HEK293 (cell line): ENCODE measurements around the gene EEF1AKMT2.
A peak's percentile ranks its signal among the peaks of the same experiment; 100 is the strongest.

Source experiments
- CTCF ChIA-PET: fragments of 350-600 bp; formaldehyde crosslinking; extraction: SDS; loops from one replicate; lab custom pipeline; 2021; ENCODE audit warnings: antibody characterized with exemption; lab: Yijun Ruan, JAX
- POLR2A ChIA-PET: fragments of 300-600 bp; formaldehyde crosslinking; extraction: SDS; loops from one replicate; lab custom pipeline; 2020; ENCODE audit warnings: antibody characterized with exemption, inconsistent platforms; lab: Yijun Ruan, JAX
- H3K27ac ChIP-seq: fragments of 200-500 bp; sonication (Bioruptor generic); 2 replicates; pipeline ENCODE4 v1.5.1; 2014; ENCODE audit warnings: low read depth, low read length, control low read depth, inconsistent platforms; ENCODE audit errors: extremely low read depth
- H3K36me3 ChIP-seq, 2 experiments: fragments of 200-500 bp in 1 of 2; sonication (Bioruptor generic) in 1 of 2; 1 replicate in 1 of 2; 2 replicates in 1 of 2; pipeline ENCODE4 v1.5.1; 2014 to 2017; ENCODE audit warnings: inconsistent platforms in 2 of 2, low read length in 2 of 2; ENCODE audit not compliant: control insufficient read depth in 2 of 2, insufficient read depth in 1 of 2
- H3K4me1 ChIP-seq: fragments of 200-500 bp; sonication (Bioruptor generic); 2 replicates; pipeline ENCODE4 v1.5.1; 2014; ENCODE audit warnings: mild to moderate bottlenecking, low read length, inconsistent platforms; ENCODE audit not compliant: control insufficient read depth, insufficient read depth
- H3K4me3 ChIP-seq: 2 replicates; pipeline ENCODE4 v1.5.1; 2011; ENCODE audit warnings: low read depth, mild to moderate bottlenecking, control low read depth, low read length, moderate library complexity
- H3K9me3 ChIP-seq: fragments of 200-500 bp; sonication (Bioruptor generic); 2 replicates; pipeline ENCODE4 v1.5.1; 2014; ENCODE audit warnings: low read depth, low read length, inconsistent platforms; ENCODE audit not compliant: control insufficient read depth, insufficient read depth
- KLF1 ChIP-seq: fragments of 450-650 bp; formaldehyde crosslinking; IDR thresholded peaks from 2 replicates; pipeline ENCODE4 v1.5.1; 2016; ENCODE audit warnings: missing biosample characterization, missing genetic modification characterization
- KLF7 ChIP-seq: fragments of 450-650 bp; formaldehyde crosslinking; IDR thresholded peaks from 2 replicates; pipeline ENCODE4 v1.5.1; 2016; ENCODE audit warnings: missing biosample characterization, missing genetic modification characterization, borderline replicate concordance
- KLF9 ChIP-seq: fragments of 450-650 bp; formaldehyde crosslinking; IDR thresholded peaks from 2 replicates; pipeline ENCODE4 v1.5.1; 2016; ENCODE audit warnings: missing biosample characterization, missing genetic modification characterization, low read depth
- MEIS1 ChIP-seq: sonication (generic); formaldehyde crosslinking; IDR thresholded peaks from 2 replicates; pipeline ENCODE4 v1.8.1; 2022; ENCODE audit warnings: missing genetic modification reagents, mild to moderate bottlenecking, borderline replicate concordance
- PRDM2 ChIP-seq: fragments of 450-650 bp; formaldehyde crosslinking; IDR thresholded peaks from 2 replicates; pipeline ENCODE4 v1.5.1; 2016; ENCODE audit warnings: missing biosample characterization, missing genetic modification characterization, borderline replicate concordance
- TRIM28 ChIP-seq: IDR thresholded peaks from 2 replicates; pipeline ENCODE4 v1.6.1; 2011; ENCODE audit warnings: low read length, control low read depth, borderline replicate concordance
- YY1 ChIP-seq: fragments of 450-650 bp; formaldehyde crosslinking; IDR thresholded peaks from 2 replicates; pipeline ENCODE4 v1.5.1; 2018; ENCODE audit warnings: missing biosample characterization, missing genetic modification characterization
- ZBTB20 ChIP-seq: fragments of 450-650 bp; formaldehyde crosslinking; IDR thresholded peaks from 2 replicates; pipeline ENCODE4 v1.5.1; 2016; ENCODE audit warnings: missing biosample characterization, missing genetic modification characterization
- ZEB2 ChIP-seq: fragments of 450-650 bp; formaldehyde crosslinking; IDR thresholded peaks from 2 replicates; pipeline ENCODE4 v1.5.1; 2016; ENCODE audit warnings: missing biosample characterization, missing genetic modification characterization
- ZFP3 ChIP-seq: fragments of 450-650 bp; formaldehyde crosslinking; IDR thresholded peaks from 2 replicates; pipeline ENCODE4 v1.5.1; 2016; ENCODE audit warnings: low read depth, missing biosample characterization, missing genetic modification characterization
- ZNF239 ChIP-seq: fragments of 450-650 bp; formaldehyde crosslinking; IDR thresholded peaks from 2 replicates; pipeline ENCODE4 v1.5.1; 2016; ENCODE audit warnings: missing biosample characterization, missing genetic modification characterization
- ZNF280D ChIP-seq: fragments of 450-650 bp; formaldehyde crosslinking; IDR thresholded peaks from 2 replicates; pipeline ENCODE4 v1.5.1; 2016; ENCODE audit warnings: missing biosample characterization, missing genetic modification characterization
- ZNF366 ChIP-seq: fragments of 450-650 bp; formaldehyde crosslinking; conservative IDR thresholded peaks from 2 replicates; pipeline ENCODE4 v1.5.1; 2016; ENCODE audit warnings: missing biosample characterization, missing genetic modification characterization
- ZNF423 ChIP-seq: fragments of 450-650 bp; formaldehyde crosslinking; IDR thresholded peaks from 2 replicates; pipeline ENCODE4 v1.5.1; 2016; ENCODE audit warnings: missing biosample characterization, missing genetic modification characterization
- ZNF488 ChIP-seq: fragments of 450-650 bp; formaldehyde crosslinking; IDR thresholded peaks from 2 replicates; pipeline ENCODE4 v1.5.1; 2016; ENCODE audit warnings: missing biosample characterization, missing genetic modification characterization
- ZNF548 ChIP-seq: fragments of 450-650 bp; formaldehyde crosslinking; IDR thresholded peaks from 2 replicates; pipeline ENCODE4 v1.5.1; 2016; ENCODE audit warnings: missing biosample characterization, missing genetic modification characterization
- ZNF610 ChIP-seq: fragments of 450-650 bp; formaldehyde crosslinking; IDR thresholded peaks from 2 replicates; pipeline ENCODE4 v1.5.1; 2016; ENCODE audit warnings: missing biosample characterization, missing genetic modification characterization, borderline replicate concordance
- ZNF621 ChIP-seq: fragments of 450-650 bp; formaldehyde crosslinking; IDR thresholded peaks from 2 replicates; pipeline ENCODE4 v1.5.1; 2017; ENCODE audit warnings: missing biosample characterization, missing genetic modification characterization
- ZNF626 ChIP-seq: fragments of 450-650 bp; sonication (Bioruptor Pico); formaldehyde crosslinking; IDR thresholded peaks from 2 replicates; pipeline ENCODE4 v1.5.1; 2018; ENCODE audit warnings: missing biosample characterization, missing genetic modification characterization, inconsistent platforms
- ZNF645 ChIP-seq: fragments of 450-650 bp; formaldehyde crosslinking; IDR thresholded peaks from 2 replicates; pipeline ENCODE4; 2016; ENCODE audit warnings: missing biosample characterization, missing genetic modification characterization
- ZNF704 ChIP-seq: fragments of 450-650 bp; formaldehyde crosslinking; IDR thresholded peaks from 2 replicates; pipeline ENCODE4 v1.5.1; 2016; ENCODE audit warnings: missing biosample characterization, missing genetic modification characterization

Gene EEF1AKMT2

GRCh38 chr10:124710266-124710881 is 81.3 kb downstream of the EEF1AKMT2 start (continued):
- TF ChIP-seq ZNF423 (tag by site-specific recombination) = no peak
- no peak for TF ChIP-seq YY1 (tag by site-specific recombination)
- TF ChIP-seq ZNF704 (tag by site-specific recombination) = no peak
- no peak for TF ChIP-seq ZNF626 (tag by site-specific recombination)
- no peak for TF ChIP-seq ZNF366
- no peak for TF ChIP-seq ZNF621
- TF ChIP-seq ZNF280D = no peak

GRCh38 chr10:124709861-124710260 is 81.8 kb downstream of the EEF1AKMT2 start:
- H3K4me3 ChIP-seq = no peak overlapping the region
- ChIA-PET CTCF (no interaction called here), POLR2A (no interaction called here)
- no peak overlapping the region for H3K27ac ChIP-seq
- H3K9me3 ChIP-seq = no peaks in the 10 kb centered on the region
- H3K4me1 ChIP-seq = peaks cover 3% of the 10 kb centered on the region; the same call in 1 of the 2 replicates
- peaks cover 0 to 19% of the 10 kb centered on the region in 2 experiments; a peak in 2 of 3 replicates for H3K36me3 ChIP-seq
- no peak for TF ChIP-seq ZEB2 (tag by site-specific recombination)
- TF ChIP-seq MEIS1 (CRISPR knock-in tag) = no peak
- peak; percentile 30; the same call in 1 of the 2 replicates for TF ChIP-seq ZBTB20 (tag by site-specific recombination)
- no peak for TF ChIP-seq ZFP3
- peak; percentile 34 for TF ChIP-seq KLF1 (tag by site-specific recombination)
- no peak for TF ChIP-seq KLF7 (tag by site-specific recombination)
- TF ChIP-seq ZNF488 (tag by site-specific recombination) = no peak

- ChIA-PET POLR2A (no interaction called here), CTCF (interaction anchor here (0.6 to 0.8 kb wide), 2 partner anchors 27 to 61 kb away, joined by 3 read pairs; no protein-coding TSS in a partner anchor)
- peaks cover 3% of the 10 kb centered on the region; the same call in 1 of the 2 replicates for H3K4me1 ChIP-seq
- H3K9me3 ChIP-seq = no peaks in the 10 kb centered on the region
- no peak overlapping the region for H3K4me3 ChIP-seq
- no peak overlapping the region for H3K27ac ChIP-seq
- peaks cover 0 to 27% of the 10 kb centered on the region in 2 experiments; a peak in 2 of 3 replicates for H3K36me3 ChIP-seq
- TF ChIP-seq ZNF610 (no peak), ZNF548 (tag by site-specific recombination) (no peak), ZNF239 (no peak), TRIM28 (no peak), ZNF423 (tag by site-specific recombination) (no peak), ZNF645 (tag by site-specific recombination) (no peak), PRDM2 (tag by site-specific recombination) (no peak), KLF9 (tag by site-specific recombination) (no peak)
Observed at GRCh38 chr10:124708922-124709520, 82.7 kb downstream of the EEF1AKMT2 start.
